AG09319 (cell line): Measurements from ENCODE around the gene ALX4.

ENCODE experiments used
- DNase-seq: peaks from one replicate; pipeline ENCODE4 v3.0.0-alpha.2; 2010; ENCODE audit warnings: low read depth; ENCODE audit errors: extremely low read depth
- CTCF ChIP-seq: IDR thresholded peaks from 2 replicates; pipeline ENCODE4 v1.5.1; 2011; ENCODE audit warnings: low read depth, mild to moderate bottlenecking, inconsistent platforms, low read length, moderate library complexity

Gene ALX4

GRCh38 chr11:44264438-44264749, 45.5 kb downstream of the ALX4 start:
- no peak for TF ChIP-seq CTCF
- DNase-seq, result no peak

- DNase-seq, result no peak
- TF ChIP-seq CTCF, result no peak
These were observed 46.1 kb downstream of the ALX4 start for GRCh38 chr11:44263738-44264437.

- TF ChIP-seq CTCF, result no peak
- no peak for DNase-seq
These were observed 47.9 kb downstream of the ALX4 start for GRCh38 chr11:44261800-44262591.

GRCh38 chr11:44260081-44260480, 49.9 kb downstream of the ALX4 start:
- TF ChIP-seq CTCF, result no peak
- DNase-seq, result no peak

GRCh38 chr11:44258839-44259420, 51.0 kb downstream of the ALX4 start:
- DNase-seq, result no peak
- no peak for TF ChIP-seq CTCF

GRCh38 chr11:44258190-44258489, 51.8 kb downstream of the ALX4 start:
- DNase-seq, result no peak
- TF ChIP-seq CTCF, result no peak; the same call in 1 of the 2 replicates

- TF ChIP-seq CTCF, result no peak
- DNase-seq, result no peak
These were observed 52.4 kb downstream of the ALX4 start for GRCh38 chr11:44257338-44258189.
